Heart right ventricle (tissue), 16 donors: ENCODE results near the gene PARD3. TPM values are rescaled to one million over a fixed set of nuclear protein-coding genes. Genes with fewer than 3 reads are reported as not detected.

ENCODE experiments used
- ATAC-seq, 8 donors: fragments of 200-7000 bp; cut with Tn5 transposase; one replicate each; pipeline ENCODE4 v1.9.1; 2020; ENCODE audit warnings: mild to moderate bottlenecking in 8 of 8, moderate library complexity in 8 of 8, moderate number of reproducible peaks in 1 of 8
- DNase-seq, 2 donors: peaks; one replicate each; pipeline ENCODE4 v3.0.0-alpha.2; 2020
- H3K27ac ChIP-seq, 10 donors: fragments of 200-600 bp; sonication (generic) in 2 of 10; one replicate each; pipeline versions ENCODE4 v1.5.0 to v1.8.0; 2020 to 2022; ENCODE audit warnings: mild to moderate bottlenecking in 3 of 10
- H3K27me3 ChIP-seq, 7 donors: fragments of 200-600 bp; one replicate each; pipeline ENCODE4 v1.8.0; 2021 to 2022; ENCODE audit warnings: mild to moderate bottlenecking in 2 of 7
- H3K36me3 ChIP-seq, 9 donors: fragments of 200-600 bp; sonication (generic) in 1 of 9; one replicate each; pipeline versions ENCODE4 v1.5.0 to v1.8.0; 2020 to 2022; ENCODE audit warnings: mild to moderate bottlenecking in 2 of 9
- H3K4me1 ChIP-seq, 9 donors: fragments of 200-600 bp; sonication (generic) in 1 of 9; one replicate each; pipeline versions ENCODE4 v1.5.0 to v1.8.0; 2020 to 2022; ENCODE audit warnings: mild to moderate bottlenecking in 4 of 9
- H3K4me3 ChIP-seq, 10 donors: fragments of 200-600 bp; sonication (generic) in 2 of 10; one replicate each; pipeline versions ENCODE4 v1.5.0 to v1.8.0; 2020 to 2022; ENCODE audit warnings: mild to moderate bottlenecking in 7 of 10, moderate library complexity in 2 of 10
- H3K9me3 ChIP-seq, 11 donors: fragments of 200-600 bp in 10 of 11; sonication (generic) in 2 of 11; one replicate each; pipeline versions ENCODE4 v1.5.0 to v1.8.0; 2013 to 2022; ENCODE audit warnings: mild to moderate bottlenecking in 2 of 11, control low read depth in 1 of 11, moderate library complexity in 1 of 11
- CTCF ChIP-seq, 9 donors: fragments of 200-600 bp; sonication (generic) in 2 of 9; IDR thresholded peaks; one replicate each; pipeline versions ENCODE4 v1.5.0 to v1.8.0; 2021 to 2022; ENCODE audit warnings: antibody characterized with exemption in 9 of 9, mild to moderate bottlenecking in 5 of 9, moderate library complexity in 1 of 9
- WGBS, 2 donors: extraction: QIAGEN DNeasy Blood & Tissue Kit; methylation state at CpG; one replicate each; pipeline ENCODE4 v1.1.7; 2013; ENCODE audit warnings: inconsistent platforms in 1 of 2; 5-methylcytosine and 5-hydroxymethylcytosine counted together
- intact Hi-C, 10 donors: fragments of 100-400 bp; cut with DNase I; formaldehyde crosslinking; loops; one replicate each; pipeline versions ENCODE4 v1.11.1 to v1.14.2; 2022
- polyA plus RNA-seq, 2 donors: library from polyadenylated mRNA; stranded (reverse); fragments of 200-250 nt; gene quantifications; one replicate each; pipeline ENCODE4 v1.2.3, GENCODE V29; 2013
- total RNA-seq, 10 donors: library from RNA; stranded (reverse); fragmentation: NEBNext Ultra II Directional in 3 of 10; extraction: Animal tissue kit (Norgen Biotek cat#: 25700) in 3 of 10; gene quantifications; one replicate each; pipeline versions ENCODE4 v1.2.1 to v1.2.4, GENCODE V29; 2021 to 2023
- donor health status: Arrhythmogenic right ventricular cardiomyopathy.
- donor health status: ischemic (EF 13 %, LVEDD 7.1; RV severe dilation, severe dysfunction).
- donor health status: healthy with polysubstance abuse.
- donor health status: DM: no; HTN: yes; CAD: no.
- donor health status: DM: no; HTN: no; CAD: no.
- donor health status: ischemic (EF 25% LVEDD 6.9; RV normal size, moderate dysfunction).
- donor health status: ischemic (EF 25% LVEDD 5.7; RV mildly dilated, moderate dysfunction).
- donor health status: healthy.
- donor health status: DM: yes; HTN: yes; CAD: no.
- donor health status: Ischemic cardiomyopathy.
- donor health status: ischemic (EF 35%, LVEDD 5.7; RV mildly dilated, moderate dysfunction).
- donor health status: nonischemic (EF 11% LVEDD 7.7; RV severe dilation, severe dysfunction).
- donor health status: DM: yes; HTN: yes; CAD: no.
- donor health status: PGD.
- donor health status: ischemic (EF 29% LVEDD 5.4; RV normal size, mild dysfunction).
- donor health status: nonischemic (EF 23%, LVEDD 6.1; RV moderate dilation, normal function).

Gene PARD3
- total and polyA plus RNA-seq, 12 donors, result 19.7 to 41.8 (median 34.2) TPM

DNA sequence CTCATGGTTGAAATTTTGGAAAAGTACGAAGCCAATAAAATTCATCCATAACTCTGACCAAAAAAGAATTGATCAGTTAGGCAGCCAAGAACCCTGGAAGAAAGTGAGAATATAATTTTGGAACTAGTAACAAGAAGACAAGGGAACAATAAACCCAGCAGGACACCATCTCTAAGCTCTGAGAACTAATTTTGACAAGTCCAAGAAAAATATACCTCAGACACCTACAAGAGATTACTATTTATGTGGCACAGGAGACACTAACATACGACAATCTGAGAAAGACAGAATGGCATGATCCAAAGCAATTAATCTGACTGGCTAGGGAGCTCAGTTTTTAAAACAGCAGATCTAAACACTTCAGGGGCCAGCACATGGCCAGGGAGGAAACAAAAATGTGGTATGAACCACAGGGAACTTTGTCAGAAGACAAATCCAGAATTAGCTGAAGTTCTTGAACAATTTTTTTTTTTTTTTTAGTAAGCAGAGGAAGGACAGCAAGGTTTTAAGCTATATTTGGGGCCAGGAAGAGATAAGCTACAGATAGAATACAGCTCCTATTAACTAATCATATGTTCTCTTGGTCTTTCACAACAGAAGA, 38.9 kb downstream of the PARD3 start:
- no peak for TF ChIP-seq CTCF (IDR thresholded peaks at IDR 0.05)
- H3K4me3 ChIP-seq, result no peak overlapping the region
- 56 to 69% methylated on average over 2 of the region's 2 CpGs for WGBS, 2 donors
- no peaks in the 10 kb centered on the region for H3K27me3 ChIP-seq
- H3K27ac ChIP-seq, result no peak overlapping the region
- intact Hi-C loops, result loop anchor here in 1 of 10 donors (5.0 kb wide), 1 partner anchor 36 kb away; no protein-coding TSS in a partner anchor
- no peak for ATAC-seq
- peaks cover 12 to 53% (median 31%) of the 10 kb centered on the region in 9 donors for H3K4me1 ChIP-seq
- no peaks in the 10 kb centered on the region for H3K9me3 ChIP-seq
- no peaks in the 10 kb centered on the region for H3K36me3 ChIP-seq
- DNase-seq, result no peak

DNA sequence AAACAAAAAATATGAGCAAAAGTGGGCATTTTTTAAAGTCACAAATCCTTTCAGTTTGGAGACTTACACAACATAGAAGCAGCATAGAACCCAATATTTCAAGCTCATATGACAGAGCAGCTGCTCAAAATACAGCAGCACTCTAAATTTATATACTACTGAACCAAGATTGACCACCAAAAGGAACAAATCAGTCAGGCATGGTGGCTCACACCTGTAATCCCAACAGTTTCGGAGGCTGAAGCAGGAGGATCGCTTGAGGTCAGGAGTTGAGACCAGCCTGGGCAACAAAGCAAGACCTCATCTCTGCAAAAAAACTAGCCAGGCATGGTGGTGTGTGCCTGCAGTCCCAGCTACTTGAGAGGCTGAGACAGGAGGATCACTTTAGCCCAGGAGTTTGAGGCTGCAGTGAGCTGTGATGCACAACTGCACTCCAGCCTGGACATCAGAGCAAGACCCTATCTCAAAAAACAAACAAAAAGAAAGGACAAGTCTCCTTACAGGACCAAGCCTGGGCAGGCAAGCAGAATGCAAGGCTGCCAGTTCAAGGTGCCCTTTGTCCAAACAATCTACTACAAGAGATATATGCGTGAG, 40.0 kb downstream of the PARD3 start:
- Histone ChIP-seq H3K27me3 (no peaks in the 10 kb centered on the region), H3K4me1 (peaks cover 5 to 42% (median 20%) of the 10 kb centered on the region in 9 donors), H3K27ac (no peak overlapping the region), H3K9me3 (no peaks in the 10 kb centered on the region), H3K36me3 (no peaks in the 10 kb centered on the region), H3K4me3 (no peak overlapping the region)
- no peak for TF ChIP-seq CTCF (IDR thresholded peaks at IDR 0.05)
- 88 to 94% methylated on average over 3 of the region's 3 CpGs for WGBS, 2 donors
- DNase-seq, result no peak
- intact Hi-C loops, result loop anchor here in 1 of 10 donors (2.0 to 5.0 kb wide), 2 partner anchors 32 to 37 kb away; no protein-coding TSS in a partner anchor
- peak in 1 of 8 donors; percentile 15 for ATAC-seq

GRCh38 chr10:34773636-34774630, 41.2 kb downstream of the PARD3 start:
- DNase-seq, result no peak
- peaks cover 3 to 38% (median 20%) of the 10 kb centered on the region in 9 donors for H3K4me1 ChIP-seq
- intact Hi-C loops, result loop anchor here in 1 of 10 donors (2.0 kb wide), 1 partner anchor 31 kb away; no protein-coding TSS in a partner anchor

More at GRCh38 chr10:34773636-34774630, 41.2 kb downstream of the PARD3 start:
- Histone ChIP-seq H3K9me3 (no peaks in the 10 kb centered on the region), H3K36me3 (no peaks in the 10 kb centered on the region), H3K4me3 (no peak overlapping the region), H3K27me3 (no peaks in the 10 kb centered on the region), H3K27ac (no peak overlapping the region)
- TF ChIP-seq CTCF (IDR thresholded peaks at IDR 0.05), result no peak
- ATAC-seq, result no peak
- 65 to 70% methylated on average over 4 of the region's 4 CpGs for WGBS, 2 donors
